Esophagus (tissue), 2 donors: Measurements from ENCODE around the gene CUEDC1. TPM values are rescaled to one million over a fixed set of nuclear protein-coding genes. Genes with fewer than 3 reads are reported as not detected.
A peak's percentile ranks its signal among the peaks of the same experiment; 100 is the strongest.

Source experiments
- H3K27ac ChIP-seq, 2 donors: one replicate each; pipeline ENCODE4 v1.5.1; 2013; ENCODE audit warnings: low read depth in 2 of 2, mild to moderate bottlenecking in 2 of 2, inconsistent platforms in 1 of 2, low read length in 1 of 2, moderate library complexity in 1 of 2
- H3K27me3 ChIP-seq, 2 donors: one replicate each; pipeline ENCODE4 v1.6.1; 2013; ENCODE audit warnings: low read length in 2 of 2, control low read depth in 1 of 2, mild to moderate bottlenecking in 1 of 2; ENCODE audit not compliant: insufficient read depth in 2 of 2, control insufficient read depth in 1 of 2
- H3K36me3 ChIP-seq, 2 donors: one replicate each; pipeline ENCODE4 v1.6.1; 2013; ENCODE audit warnings: low read length in 1 of 2; ENCODE audit not compliant: control insufficient read depth in 2 of 2, insufficient read depth in 2 of 2
- H3K4me1 ChIP-seq, 2 donors: one replicate each; pipeline ENCODE4 v1.6.1; 2013; ENCODE audit warnings: low read length in 1 of 2; ENCODE audit not compliant: control insufficient read depth in 2 of 2, insufficient read depth in 2 of 2
- H3K4me3 ChIP-seq, 2 donors: one replicate each; pipeline ENCODE4 v1.5.1; 2013; ENCODE audit warnings: low read length in 2 of 2, mild to moderate bottlenecking in 2 of 2, low read depth in 1 of 2, moderate library complexity in 1 of 2
- H3K9me3 ChIP-seq, 2 donors: one replicate each; pipeline ENCODE4 v1.6.1; 2013; ENCODE audit warnings: mild to moderate bottlenecking in 2 of 2, low read depth in 1 of 2, low read length in 1 of 2, moderate library complexity in 1 of 2; ENCODE audit not compliant: control insufficient read depth in 2 of 2, insufficient read depth in 1 of 2
- WGBS, 2 donors: extraction: QIAGEN DNeasy Blood & Tissue Kit; methylation state at CpG; one replicate each; pipeline ENCODE4 v1.1.7; 2013; 5-methylcytosine and 5-hydroxymethylcytosine counted together
- polyA plus RNA-seq, 2 donors: library from polyadenylated mRNA; stranded (reverse); fragments of 200-250 nt; gene quantifications; one replicate each; pipeline ENCODE4 v1.2.3, GENCODE V29; 2013
- donor health status: healthy with polysubstance abuse.
- donor health status: Bipolar disorder and iron deficiency.

CUEDC1 gene
- polyA plus RNA-seq, 2 donors: 19.9 to 31.1 TPM

DNA sequence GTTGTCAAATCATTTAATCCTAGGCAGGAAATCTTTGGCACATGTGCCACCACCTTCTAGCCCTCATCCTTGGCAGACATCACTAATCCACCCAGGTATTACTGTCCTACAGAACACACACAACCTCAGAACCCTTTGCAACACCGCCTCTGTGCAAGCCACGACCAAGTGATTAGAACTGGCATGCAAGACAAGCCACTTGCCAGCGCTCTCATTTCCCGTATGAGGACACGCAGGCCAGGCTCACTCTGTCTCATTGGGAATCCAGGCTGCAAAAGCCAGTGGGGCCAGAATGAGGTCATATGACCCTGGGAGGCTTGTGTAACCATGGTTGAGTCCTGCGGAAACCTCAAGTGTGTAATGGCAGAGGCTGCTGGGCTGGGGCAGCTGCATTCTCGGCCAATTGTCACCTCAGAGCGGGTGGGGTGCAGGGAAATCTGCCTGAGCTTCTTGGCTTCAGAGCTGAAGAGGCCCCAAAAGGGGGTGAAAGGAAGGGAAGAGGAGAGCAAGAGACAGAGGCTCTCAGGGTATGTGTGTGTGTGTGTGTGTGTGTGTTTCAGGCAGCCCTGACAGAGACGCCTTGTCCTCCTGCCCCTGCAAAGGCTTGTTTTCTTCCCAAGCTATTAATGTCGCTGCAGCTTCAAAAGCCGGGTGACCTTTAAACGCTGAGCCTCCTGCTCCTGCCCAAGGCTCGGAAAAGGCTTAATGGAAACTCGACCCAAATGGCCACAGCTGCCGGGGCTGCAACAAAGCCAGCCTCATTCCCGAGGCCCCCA is 62.2 kb downstream of the CUEDC1 start:
- no peaks in the 10 kb centered on the region for H3K36me3 ChIP-seq
- 11 to 13% methylated on average over 16 of the region's 16 CpGs for WGBS, 2 donors
- no peaks in the 10 kb centered on the region for H3K27me3 ChIP-seq
- peaks cover 6 to 42% of the 10 kb centered on the region in 2 donors for H3K4me1 ChIP-seq
- H3K9me3 ChIP-seq: no peaks in the 10 kb centered on the region
- no peak overlapping the region for H3K4me3 ChIP-seq
- peak overlapping the region; percentile 85 to 95 for H3K27ac ChIP-seq

- Histone ChIP-seq H3K27me3 (no peaks in the 10 kb centered on the region), H3K27ac (peak overlapping the region; percentile 85 to 95), H3K36me3 (no peaks in the 10 kb centered on the region), H3K4me1 (peaks cover 6 to 41% of the 10 kb centered on the region in 2 donors), H3K4me3 (no peak overlapping the region), H3K9me3 (no peaks in the 10 kb centered on the region)
- WGBS, 2 donors: 37 to 39% methylated on average over 6 of the region's 6 CpGs
Measured at GRCh38 chr17:57892146-57892819, 62.9 kb downstream of the CUEDC1 start.

DNA sequence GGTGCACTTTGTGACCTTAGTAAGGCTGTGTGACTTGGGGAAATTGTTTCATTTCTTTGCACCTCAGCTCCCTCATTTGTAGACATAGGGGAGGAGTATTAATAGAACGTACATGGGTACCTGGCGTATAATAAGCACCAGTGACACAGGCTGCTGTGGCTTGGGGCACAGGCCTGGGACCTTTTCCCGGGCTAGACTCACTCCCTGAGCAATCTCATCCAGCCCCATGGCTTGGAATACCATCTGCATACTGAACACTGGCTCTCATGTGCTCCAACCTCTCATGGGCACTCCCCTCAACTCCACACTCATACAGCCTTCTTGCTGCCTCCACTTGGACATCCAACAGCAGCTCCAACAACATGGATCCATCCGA is 64.4 kb downstream of the CUEDC1 start:
- WGBS, 2 donors: 53 to 74% methylated on average over 4 of the region's 4 CpGs
- Histone ChIP-seq H3K27me3 (no peaks in the 10 kb centered on the region), H3K27ac (peak overlapping the region; percentile 83 to 87), H3K4me3 (no peak overlapping the region), H3K9me3 (no peaks in the 10 kb centered on the region), H3K36me3 (no peaks in the 10 kb centered on the region), H3K4me1 (peaks cover 6 to 41% of the 10 kb centered on the region in 2 donors)

DNA sequence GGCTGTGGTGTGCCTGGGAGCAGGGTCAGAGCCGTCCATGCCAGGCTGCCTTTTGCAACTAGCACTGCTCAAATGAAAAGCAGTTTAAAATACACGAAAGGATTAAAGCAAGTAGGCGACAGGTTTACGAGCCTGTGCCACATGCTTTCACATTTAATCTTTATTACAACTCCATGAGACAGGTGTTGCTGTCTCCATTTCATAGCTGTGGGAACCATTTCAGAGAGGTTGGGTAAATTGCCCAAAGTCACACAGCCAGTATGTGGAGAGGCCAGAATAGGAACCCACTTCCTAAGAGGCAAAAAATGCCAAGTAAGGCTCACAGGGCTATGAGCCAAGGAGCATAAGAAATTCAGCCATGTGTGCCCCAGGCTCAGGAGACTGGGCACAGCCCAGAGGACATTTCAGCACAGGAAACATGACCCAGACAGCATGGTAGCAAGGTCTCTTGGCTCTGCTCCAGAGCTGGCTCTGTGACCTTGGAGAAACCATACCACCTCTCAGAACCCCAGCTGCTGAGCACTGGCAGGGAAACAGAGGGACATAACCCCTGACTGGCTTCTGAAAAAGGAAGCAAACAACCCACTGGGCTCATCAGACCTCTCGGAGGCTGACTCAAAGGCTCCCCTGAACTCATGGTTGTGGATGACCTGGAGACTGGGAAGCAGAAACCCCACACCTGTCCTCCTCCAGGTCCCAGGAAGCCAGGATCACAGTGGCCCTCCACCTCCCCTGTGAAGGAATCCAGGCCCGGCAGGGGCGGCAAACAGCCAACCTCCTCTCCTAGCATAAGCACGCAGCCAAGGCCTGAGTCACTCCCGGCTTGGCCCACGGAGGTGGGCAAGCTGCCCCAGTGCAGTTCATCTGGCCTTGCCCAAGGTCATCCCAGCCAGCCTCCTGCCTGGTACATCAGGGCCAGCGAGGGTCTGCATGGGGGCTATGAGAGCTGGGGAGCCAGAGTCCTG is 65.0 kb downstream of the CUEDC1 start:
- Histone ChIP-seq H3K4me3 (no peak overlapping the region), H3K4me1 (peaks cover 6 to 35% of the 10 kb centered on the region in 2 donors), H3K27me3 (no peaks in the 10 kb centered on the region), H3K36me3 (peaks cover 0 to under 1% of the 10 kb centered on the region in 2 donors), H3K27ac (peak overlapping the region; percentile 83 to 87), H3K9me3 (no peaks in the 10 kb centered on the region)
- WGBS, 2 donors: 36 to 44% methylated on average over 11 of the region's 11 CpGs

GRCh38 chr17:57889252-57889651 is 66.0 kb downstream of the CUEDC1 start:
- H3K4me1 ChIP-seq: peaks cover 6 to 34% of the 10 kb centered on the region in 2 donors
- 61 to 79% methylated on average over 2 of the region's 2 CpGs for WGBS, 2 donors
- peaks cover 0 to 8% of the 10 kb centered on the region in 2 donors for H3K36me3 ChIP-seq
- peak overlapping the region in 1 of 2 donors; percentile 60 for H3K27ac ChIP-seq
- H3K9me3 ChIP-seq: no peaks in the 10 kb centered on the region
- no peak overlapping the region for H3K4me3 ChIP-seq
- H3K27me3 ChIP-seq: no peaks in the 10 kb centered on the region

DNA sequence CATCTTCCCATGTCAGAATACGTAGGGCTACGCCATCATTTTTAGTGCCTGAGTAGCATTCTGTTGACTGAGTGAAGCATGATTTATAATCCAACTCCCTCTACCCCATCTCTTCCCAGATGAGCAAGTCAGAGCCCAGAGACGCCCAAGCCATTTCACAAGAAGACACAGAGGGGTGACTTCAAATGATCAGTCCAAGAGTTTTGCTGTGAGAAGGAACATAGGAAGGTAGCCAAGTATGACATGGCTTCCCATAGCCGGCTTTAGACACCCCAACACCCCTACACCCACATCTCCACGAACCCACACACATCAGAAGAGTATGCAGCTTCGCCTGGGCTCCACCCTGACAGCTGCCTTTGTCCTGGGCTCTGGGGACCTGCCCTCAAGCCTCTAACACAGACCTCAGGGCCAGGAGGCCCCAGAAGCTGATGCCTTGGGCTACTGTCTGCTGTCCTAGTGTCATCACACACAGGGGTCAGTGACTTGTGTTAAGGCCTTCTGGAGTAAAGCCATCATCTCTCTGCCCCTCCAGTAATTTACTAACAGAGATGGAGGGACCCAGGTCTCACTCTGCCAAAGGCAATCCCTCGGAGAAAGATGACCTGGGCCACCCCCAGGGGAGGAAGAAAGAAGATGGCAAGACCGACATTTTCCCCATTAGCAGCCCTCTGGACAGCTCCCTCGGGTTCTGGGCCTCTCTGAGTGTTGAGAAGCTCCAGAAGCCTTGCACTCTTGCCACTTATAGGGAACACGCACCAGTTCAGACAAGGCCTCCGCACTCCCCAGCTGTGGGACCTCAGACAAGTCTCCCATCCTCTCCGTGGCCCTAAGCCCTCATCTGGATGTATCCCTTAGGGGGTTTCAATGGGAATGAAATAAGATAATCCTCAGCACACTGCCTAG is 66.6 kb downstream of the CUEDC1 start:
- H3K36me3 ChIP-seq: peaks cover 0 to 8% of the 10 kb centered on the region in 2 donors
- H3K27me3 ChIP-seq: no peaks in the 10 kb centered on the region
- H3K4me3 ChIP-seq: no peak overlapping the region
- WGBS, 2 donors: 70 to 79% methylated on average over 12 of the region's 12 CpGs
- H3K9me3 ChIP-seq: no peaks in the 10 kb centered on the region
- H3K27ac ChIP-seq: peak overlapping the region in 1 of 2 donors; percentile 38
- H3K4me1 ChIP-seq: peaks cover 6 to 29% of the 10 kb centered on the region in 2 donors

GRCh38 chr17:57887161-57887560 is 68.1 kb downstream of the CUEDC1 start:
- WGBS, 2 donors: 91 to 94% methylated on average over 4 of the region's 4 CpGs
- peaks cover 0 to 8% of the 10 kb centered on the region in 2 donors for H3K36me3 ChIP-seq
- H3K9me3 ChIP-seq: no peaks in the 10 kb centered on the region

GRCh38 chr17:57886020-57886419 is 69.2 kb downstream of the CUEDC1 start:
- peaks cover 9 to 19% of the 10 kb centered on the region in 2 donors for H3K4me1 ChIP-seq
- H3K27me3 ChIP-seq: no peaks in the 10 kb centered on the region
- no peak overlapping the region for H3K27ac ChIP-seq
- no peak overlapping the region for H3K4me3 ChIP-seq
- peaks cover 0 to 8% of the 10 kb centered on the region in 2 donors for H3K36me3 ChIP-seq
- H3K9me3 ChIP-seq: no peaks in the 10 kb centered on the region
- 91 to 92% methylated on average over 4 of the region's 4 CpGs for WGBS, 2 donors

More at GRCh38 chr17:57887161-57887560, 68.1 kb downstream of the CUEDC1 start:
- Histone ChIP-seq H3K27me3 (no peaks in the 10 kb centered on the region), H3K27ac (no peak overlapping the region), H3K4me1 (peaks cover 6 to 20% of the 10 kb centered on the region in 2 donors), H3K4me3 (no peak overlapping the region)
